ENCODE data around the gene ARHGAP36. TPM values are rescaled to one million over a fixed set of nuclear protein-coding genes. Genes with fewer than 3 reads are reported as not detected.

The ARHGAP36 gene
- total and polyA plus RNA-seq, 7 experiments from 2014 or later, result not detected

DNA sequence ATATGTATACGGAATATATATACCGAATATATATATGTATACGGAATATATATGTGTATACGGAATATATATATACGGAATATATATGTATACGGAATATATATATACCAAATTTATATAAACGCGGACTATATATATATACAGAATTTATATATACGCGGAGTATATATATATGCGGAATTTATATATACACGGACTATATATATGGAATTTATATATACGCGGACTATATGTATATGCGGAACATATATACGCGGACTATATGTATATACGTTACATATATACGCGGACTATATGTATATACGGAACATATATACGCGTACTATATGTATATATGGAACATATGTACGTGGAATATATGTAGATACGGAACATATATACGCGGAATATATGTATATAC is 78.6 kb downstream of the ARHGAP36 start:
- Histone ChIP-seq H3K27ac (ENCODE audit: low read depth, low read length) (no peak overlapping the region), H3K4me1 (ENCODE audit: control insufficient read depth in 2 of 2, insufficient read depth in 2 of 2, low read length in 2 of 2) (no peaks in the 10 kb centered on the region), H3K27me3 (ENCODE audit: control insufficient read depth in 2 of 2, insufficient read depth in 2 of 2, low read length in 2 of 2) (no peaks in the 10 kb centered on the region), H3K9me3 (ENCODE audit: control insufficient read depth in 2 of 3, low read length in 3 of 3) (no peaks in the 10 kb centered on the region), H3K36me3 (ENCODE audit: control insufficient read depth in 2 of 3, insufficient read depth in 3 of 3, low read length in 3 of 3) (no peaks in the 10 kb centered on the region), H3K4me3 (ENCODE audit: low read length) (no peak overlapping the region)
- ChIA-PET CTCF (no interaction called here), POLR2A (no interaction called here)
- no peaks in the 10 kb centered on the region for H3K36me3 Mint-ChIP-seq
- no peak overlapping the region for H3K4me3 Mint-ChIP-seq
- intact Hi-C loops (cut with micrococcal nuclease), result no loop called here
- H3K4me1 Mint-ChIP-seq, result no peaks in the 10 kb centered on the region
- no peak for DNase-seq
- H3K27ac Mint-ChIP-seq, result no peak overlapping the region
- H3K9me3 Mint-ChIP-seq, result no peaks in the 10 kb centered on the region
- H3K27me3 Mint-ChIP-seq, result peaks cover 0 to 11% (median 0%) of the 10 kb centered on the region in 5 donors
- no peak for ATAC-seq

DNA sequence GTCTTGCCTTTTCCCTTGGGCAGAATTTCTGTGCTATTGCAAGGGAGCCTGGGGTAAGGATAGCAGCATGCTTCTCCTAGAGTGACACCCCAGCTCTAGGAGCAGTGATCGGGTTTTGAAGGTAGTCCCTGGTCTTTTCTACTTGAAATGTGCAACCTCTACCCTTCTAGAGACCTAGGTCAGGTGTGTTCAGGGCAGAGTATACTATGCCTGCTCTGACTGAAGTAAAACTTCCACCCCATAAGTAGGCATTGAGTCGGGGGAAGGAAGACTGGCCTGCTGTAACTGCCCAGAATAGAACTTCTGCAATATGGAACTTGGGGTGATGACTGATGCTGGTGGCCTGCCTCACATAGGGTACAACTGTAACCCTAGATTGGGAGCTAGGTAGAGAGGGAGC is 80.9 kb downstream of the ARHGAP36 start:
- Histone ChIP-seq H3K4me1 (ENCODE audit: control insufficient read depth in 2 of 2, insufficient read depth in 2 of 2, low read length in 2 of 2) (no peaks in the 10 kb centered on the region), H3K36me3 (ENCODE audit: control insufficient read depth in 2 of 3, insufficient read depth in 3 of 3, low read length in 3 of 3) (no peaks in the 10 kb centered on the region), H3K9me3 (ENCODE audit: control insufficient read depth in 2 of 3, low read length in 3 of 3) (no peaks in the 10 kb centered on the region), H3K4me3 (ENCODE audit: low read length) (no peak overlapping the region), H3K27me3 (ENCODE audit: control insufficient read depth in 2 of 2, insufficient read depth in 2 of 2, low read length in 2 of 2) (no peaks in the 10 kb centered on the region), H3K27ac (ENCODE audit: low read depth, low read length) (no peak overlapping the region)
- Mint-ChIP-seq H3K27ac (no peak overlapping the region), H3K4me1 (no peaks in the 10 kb centered on the region), H3K36me3 (no peaks in the 10 kb centered on the region), H3K4me3 (no peak overlapping the region), H3K27me3 (peaks cover 0 to 6% (median 0%) of the 10 kb centered on the region in 5 donors), H3K9me3 (no peaks in the 10 kb centered on the region)
- no peak for ATAC-seq
- POLR2A ChIA-PET, result no interaction called here
- CTCF ChIA-PET, result no interaction called here
- DNase-seq, result no peak
- intact Hi-C loops (cut with micrococcal nuclease), result no loop called here

Other genes starting within 250 kb of the ARHGAP36 start
- 10 to 100 TPM; 10.3 to 15.3 (median 12.1) TPM for gene ENOX2, start 155.1 kb upstream of the ARHGAP36 start, total RNA-seq
- gene ENOX2, start 155.1 kb upstream of the ARHGAP36 start, polyA plus RNA-seq, result 10 to 100 TPM; 23.6 to 24.0 TPM
- gene IGSF1, start 231.0 kb downstream of the ARHGAP36 start, total RNA-seq, result not detected
- gene IGSF1, start 231.0 kb downstream of the ARHGAP36 start, polyA plus RNA-seq, result not detected